GM19372 (cell line): Measurements from ENCODE around the gene ST3GAL5.

Experiments used
- ATAC-seq: cut with Tn5 transposase; IDR thresholded peaks from one replicate; pipeline ENCODE4 v1.9.1; 2021; ENCODE audit warnings: mild to moderate bottlenecking, low read depth, moderate library complexity; ENCODE audit not compliant: unreplicated experiment

ST3GAL5 gene

DNA sequence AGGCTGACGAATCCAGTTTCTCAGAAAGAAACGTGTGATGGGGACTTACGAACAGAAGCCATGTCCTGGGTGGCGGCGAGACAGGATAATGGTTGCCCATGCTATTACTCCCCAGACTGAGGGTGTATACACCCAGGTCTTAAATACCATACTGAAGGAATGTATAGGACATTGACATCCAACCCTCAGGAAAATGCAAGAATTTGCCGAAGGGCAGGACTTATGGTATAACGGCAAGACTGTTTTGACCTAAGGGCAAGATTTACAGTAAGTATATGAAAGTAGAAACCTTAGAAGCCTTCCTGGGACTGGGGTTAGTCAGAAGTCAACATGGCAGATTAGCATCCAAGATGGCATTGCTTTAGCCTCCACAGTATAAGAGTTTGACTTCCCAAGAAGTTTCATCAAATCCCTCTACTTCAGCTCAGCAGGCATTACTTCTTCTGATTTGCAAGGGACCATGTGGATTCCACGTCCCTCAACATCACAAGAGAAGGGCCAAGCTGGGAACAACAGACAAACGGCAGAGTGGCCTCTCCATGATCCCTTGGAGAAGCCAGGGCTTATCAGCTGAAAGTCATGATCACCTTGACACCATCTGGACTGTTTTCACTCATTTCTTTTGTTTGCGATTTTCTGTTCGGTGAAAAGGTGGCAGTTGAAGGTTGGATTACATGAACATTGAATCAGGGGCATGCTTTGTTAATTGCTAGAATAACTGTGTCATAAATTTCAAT, 21.1 kb downstream of the ST3GAL5 start:
- no peak for ATAC-seq

DNA sequence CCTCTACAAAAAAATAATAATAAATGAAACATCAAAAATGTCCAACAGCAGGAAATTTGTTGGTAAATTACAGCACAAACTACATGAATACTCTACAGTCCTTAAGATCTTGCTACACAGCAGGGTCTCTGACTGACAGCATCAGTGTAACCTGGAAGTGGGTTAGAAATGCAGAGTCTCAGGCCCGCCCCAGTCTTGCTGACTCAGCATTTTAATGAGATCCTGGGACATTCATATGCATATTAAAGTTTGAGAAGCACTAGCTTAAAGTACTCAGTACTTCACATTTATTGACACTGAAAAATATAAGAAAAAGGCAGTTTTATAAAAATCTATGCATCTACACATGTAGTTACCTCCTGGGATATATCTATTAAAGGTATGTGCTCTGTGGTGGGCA, 21.7 kb downstream of the ST3GAL5 start:
- no peak for ATAC-seq

DNA sequence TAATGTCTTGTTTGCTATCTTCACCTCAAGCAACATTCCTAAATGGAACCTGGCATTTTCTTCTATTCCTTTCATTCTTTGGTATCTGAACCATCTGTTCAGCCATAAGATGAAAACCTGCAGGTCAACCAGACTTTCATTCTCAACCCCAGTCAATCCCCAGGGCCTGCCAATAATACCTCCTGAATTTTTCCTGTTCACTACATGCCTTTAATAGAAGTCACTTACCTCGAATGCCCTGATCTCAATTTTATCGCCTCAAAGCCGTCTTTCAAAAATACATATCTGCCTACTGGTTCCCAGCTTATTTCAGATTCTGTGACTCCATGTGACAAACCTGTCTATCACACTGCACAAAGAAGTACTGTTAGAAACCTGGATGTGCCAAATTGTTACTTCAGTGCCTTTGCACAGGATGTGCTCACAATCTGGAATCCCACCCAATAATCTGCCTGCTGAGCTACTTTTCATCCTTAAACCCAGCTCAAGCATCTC, 22.6 kb downstream of the ST3GAL5 start:
- ATAC-seq: no peak

DNA sequence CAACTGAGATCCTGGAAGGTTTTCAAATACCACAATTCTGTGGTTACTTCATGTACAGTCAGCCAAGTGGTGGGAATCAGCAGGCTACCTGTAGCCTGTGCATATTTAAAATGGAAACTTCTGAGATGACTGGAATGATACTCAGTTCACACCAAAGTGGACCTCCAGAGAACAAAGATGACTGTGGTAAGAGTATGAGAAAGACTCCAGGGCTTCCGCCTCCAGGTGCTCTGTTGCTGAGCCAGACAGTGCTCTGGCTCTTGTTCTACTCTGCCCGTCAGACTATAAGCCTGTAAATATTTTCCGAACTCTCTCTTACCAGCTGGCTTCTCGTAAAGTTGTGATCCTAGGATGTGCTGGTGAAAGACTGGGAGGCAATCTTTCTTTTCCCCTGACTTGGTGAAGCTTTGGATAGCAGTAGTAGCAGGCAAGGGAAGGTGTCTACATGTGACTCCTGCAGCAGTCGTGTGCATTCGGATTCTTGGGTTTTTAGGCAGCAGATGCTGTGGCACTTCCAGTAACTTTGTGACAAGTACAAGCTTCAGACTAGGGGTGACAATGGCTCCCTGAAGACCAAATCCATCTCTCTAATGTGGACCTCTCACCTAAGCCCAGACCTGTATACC, 23.1 kb downstream of the ST3GAL5 start:
- peak; percentile 66 for ATAC-seq

DNA sequence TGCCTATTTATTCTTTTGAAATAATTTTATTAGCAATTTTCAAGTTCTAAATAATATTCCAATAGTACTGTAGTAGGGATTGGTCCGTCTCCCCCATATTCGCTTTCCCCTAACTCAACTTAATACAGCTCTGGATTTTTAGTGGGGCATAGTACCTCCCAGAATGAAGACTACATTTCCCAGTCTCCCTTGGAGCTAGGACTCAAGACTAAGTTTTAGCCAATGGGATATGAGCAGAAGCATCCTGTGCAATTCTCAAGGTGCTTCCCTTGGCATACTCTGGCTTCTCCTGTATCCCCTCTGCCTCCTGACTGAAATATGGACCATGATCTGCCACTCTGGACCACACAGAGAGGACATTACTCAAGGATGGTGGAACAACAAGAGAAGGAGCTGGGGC, 24.1 kb downstream of the ST3GAL5 start:
- ATAC-seq: no peak

DNA sequence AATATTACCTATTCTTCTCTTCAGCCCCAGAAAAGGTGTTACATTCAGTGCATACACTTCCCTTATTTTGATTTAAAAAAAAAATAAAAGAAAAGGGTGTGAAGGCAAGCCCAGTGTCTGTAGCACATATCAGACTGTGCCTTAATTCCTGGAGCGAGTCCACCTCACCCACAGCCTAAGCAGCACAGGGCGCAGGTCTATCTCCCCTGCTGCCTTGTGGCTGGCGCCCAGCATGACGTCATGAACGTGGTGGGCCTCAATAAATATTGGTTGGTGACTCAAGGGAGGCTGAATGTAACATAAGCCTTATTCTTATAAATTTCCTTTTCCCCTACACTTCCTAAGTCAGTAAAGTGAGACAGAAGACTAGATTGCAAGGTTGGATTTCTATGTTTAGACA, 26.4 kb downstream of the ST3GAL5 start:
- no peak for ATAC-seq

DNA sequence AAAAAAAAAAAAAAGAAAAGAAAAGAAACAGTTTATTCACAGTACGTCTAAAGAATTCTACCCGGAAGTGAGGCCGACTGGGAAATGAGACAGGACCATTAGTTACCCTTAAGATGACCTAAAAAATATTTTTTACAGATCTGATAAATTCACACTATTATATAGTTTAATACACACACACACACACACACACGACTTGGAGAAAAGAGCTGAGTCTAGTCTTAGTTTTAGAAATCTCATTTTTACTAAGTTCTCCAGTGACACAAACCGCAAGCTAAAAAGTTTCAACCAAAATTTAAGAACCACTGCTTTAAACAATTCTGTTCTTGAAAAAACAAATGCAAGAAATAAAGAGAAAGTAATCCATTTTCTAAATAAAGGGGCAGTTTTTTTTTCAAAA, 27.1 kb downstream of the ST3GAL5 start:
- ATAC-seq: no peak

DNA sequence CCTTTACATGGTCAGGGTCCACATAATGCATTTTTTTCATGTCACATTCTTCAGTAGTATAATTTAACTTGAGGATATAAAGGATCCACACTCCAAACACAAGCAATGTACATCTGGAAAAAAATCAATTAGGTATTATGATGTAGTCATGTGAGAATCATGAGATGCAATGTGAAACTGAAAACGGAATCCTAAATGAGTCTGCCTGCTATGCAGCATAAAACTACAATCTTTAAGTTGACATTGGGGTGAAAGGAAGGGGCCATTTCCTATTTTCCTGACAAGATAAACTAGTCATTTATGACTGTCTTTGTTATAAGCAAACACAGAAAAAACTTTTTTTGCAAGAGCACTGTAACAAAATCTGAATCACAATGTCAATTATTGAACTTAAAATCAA, 27.6 kb downstream of the ST3GAL5 start:
- no peak for ATAC-seq

DNA sequence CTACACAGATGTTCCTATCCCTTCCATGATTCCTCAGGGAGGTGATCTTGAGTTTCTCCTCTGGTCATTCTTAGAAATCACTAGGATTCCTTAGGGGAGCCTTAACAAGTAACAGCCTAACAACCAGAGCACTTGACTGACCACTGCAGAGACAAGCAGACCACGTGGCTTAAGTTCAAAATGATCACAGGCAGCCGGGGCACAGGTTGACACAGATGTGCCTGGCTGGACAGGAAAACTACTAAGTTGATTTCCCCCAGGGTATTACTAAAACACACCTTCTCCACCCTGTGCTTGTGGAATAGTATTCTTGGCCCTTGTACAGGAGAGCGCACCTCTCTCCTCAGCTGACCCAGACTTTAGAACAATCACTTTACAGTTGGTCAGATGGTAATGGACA, 29.9 kb downstream of the ST3GAL5 start:
- ATAC-seq: no peak

DNA sequence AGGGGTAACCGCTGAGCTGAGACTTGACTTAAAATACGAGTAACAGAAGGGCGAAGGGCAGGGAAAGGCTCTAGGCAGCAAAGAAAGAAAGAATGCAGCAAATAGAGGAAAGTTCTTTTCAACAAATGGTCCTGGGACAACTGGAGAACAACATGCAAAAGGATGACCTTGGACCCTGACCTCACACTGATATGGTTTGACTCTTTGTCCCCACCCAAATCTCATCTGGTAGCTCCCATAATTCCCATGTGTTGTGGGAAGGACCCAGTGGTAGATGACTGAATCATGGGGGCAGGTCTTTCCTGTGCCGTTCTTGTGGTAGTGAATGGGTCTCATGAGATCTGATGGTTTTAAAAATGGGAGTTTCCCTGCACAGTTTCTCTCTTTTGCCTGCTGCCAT, 33.9 kb downstream of the ST3GAL5 start:
- ATAC-seq: no peak

DNA sequence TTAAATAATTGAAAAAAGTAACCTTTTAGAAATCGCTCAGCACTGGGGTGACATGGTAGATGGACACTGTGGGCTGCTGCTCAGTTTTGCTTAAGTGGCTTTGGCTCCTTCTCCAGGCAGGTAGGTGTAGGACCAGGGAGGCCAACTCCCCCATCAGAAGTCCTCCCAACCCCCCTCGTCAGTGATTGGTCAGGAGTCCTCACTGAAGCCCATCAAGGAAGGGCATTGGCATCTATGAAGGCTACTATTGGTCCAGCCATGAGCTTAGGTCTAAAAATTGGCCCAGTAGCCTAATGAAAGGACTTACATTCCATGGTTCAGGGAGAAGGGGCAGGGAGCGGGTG, 34.7 kb downstream of the ST3GAL5 start:
- ATAC-seq: no peak

DNA sequence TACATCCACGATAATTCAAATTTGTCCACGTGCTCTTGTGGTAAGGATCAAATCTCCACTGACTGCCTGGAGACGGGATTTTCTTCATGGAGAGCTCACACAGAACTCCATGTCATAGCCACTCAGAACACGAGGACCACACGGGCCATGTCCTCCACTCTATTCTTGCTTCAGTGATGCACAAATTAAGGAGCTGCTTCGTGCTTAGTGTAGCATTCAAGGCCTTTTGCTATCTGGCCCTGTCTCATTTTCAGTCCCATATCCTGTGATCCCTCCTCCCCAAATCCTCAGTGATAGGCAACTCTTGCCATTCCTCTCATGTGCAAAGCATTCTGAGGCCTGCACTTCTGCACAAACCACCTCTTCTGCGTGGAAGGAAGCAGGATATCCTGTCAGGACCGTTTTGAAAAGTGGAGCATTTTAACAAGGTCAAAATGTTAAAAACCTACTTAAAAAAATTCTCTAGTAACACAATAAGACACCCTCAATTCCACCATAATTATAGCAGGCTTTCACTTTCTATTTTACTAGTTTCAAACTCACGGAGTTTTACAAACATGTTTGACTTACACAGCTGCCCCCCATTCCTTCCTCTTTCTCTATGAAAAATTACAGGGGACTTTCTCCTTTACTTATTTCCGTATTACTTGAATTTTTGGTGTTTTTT, 35.2 kb downstream of the ST3GAL5 start:
- no peak for ATAC-seq

DNA sequence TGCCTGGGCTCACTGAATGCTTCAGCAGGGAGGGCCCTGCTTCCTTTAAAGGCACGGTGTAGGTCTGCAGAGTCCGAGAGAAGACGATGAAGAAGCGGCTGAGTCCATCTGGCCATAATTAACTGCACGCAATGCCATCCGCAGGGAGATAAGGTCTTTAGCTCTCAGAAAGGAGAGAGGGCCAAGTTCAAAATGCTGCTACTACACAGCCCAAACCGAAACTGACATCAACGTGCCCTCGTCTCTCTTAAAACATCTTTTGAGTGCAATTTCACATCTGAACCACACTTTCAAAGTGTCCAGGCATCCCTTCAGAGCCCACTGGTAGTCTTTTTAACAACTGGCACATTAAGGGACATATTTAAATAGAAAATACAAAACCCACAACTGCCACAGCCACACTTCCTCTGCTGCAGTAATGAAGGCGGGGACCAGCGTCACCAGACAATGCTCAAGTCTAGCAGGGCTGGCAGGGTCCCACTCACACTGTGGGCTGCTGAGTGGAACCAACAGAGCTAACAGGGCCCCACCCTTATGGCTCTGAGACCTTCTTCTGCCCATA, 35.8 kb downstream of the ST3GAL5 start:
- ATAC-seq: peak; percentile 56

DNA sequence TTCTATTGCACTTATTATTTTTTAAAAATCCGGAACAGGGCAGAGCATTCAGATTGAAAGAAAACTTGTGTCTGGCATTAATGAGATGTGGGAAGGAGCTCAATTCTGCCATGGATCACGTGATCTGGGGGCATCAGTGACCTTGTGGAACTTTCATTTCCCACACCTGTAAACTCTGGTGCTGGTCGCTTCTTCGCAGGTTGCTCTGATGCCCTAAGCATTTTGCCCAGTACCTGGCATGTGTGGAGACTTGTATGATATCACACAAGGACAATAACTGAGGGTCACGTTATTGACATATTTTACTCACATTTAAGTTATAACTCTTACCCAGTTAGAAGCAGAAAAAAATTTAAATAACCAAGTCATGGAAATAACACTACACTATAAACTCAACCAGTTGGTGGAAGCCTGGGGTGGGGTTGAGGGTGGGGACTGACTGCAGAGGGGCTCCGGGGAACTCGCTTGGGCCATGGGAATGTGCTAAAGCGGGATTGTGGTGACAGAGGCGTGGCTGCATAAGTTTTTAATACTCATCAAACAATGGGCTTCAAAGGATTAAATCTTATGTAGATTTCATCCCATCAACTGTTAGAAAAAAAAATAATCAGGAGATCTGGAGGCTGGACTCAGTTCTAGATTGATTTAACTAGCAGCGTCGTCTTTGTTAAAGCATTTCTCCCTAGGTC, 36.5 kb downstream of the ST3GAL5 start:
- ATAC-seq: no peak

DNA sequence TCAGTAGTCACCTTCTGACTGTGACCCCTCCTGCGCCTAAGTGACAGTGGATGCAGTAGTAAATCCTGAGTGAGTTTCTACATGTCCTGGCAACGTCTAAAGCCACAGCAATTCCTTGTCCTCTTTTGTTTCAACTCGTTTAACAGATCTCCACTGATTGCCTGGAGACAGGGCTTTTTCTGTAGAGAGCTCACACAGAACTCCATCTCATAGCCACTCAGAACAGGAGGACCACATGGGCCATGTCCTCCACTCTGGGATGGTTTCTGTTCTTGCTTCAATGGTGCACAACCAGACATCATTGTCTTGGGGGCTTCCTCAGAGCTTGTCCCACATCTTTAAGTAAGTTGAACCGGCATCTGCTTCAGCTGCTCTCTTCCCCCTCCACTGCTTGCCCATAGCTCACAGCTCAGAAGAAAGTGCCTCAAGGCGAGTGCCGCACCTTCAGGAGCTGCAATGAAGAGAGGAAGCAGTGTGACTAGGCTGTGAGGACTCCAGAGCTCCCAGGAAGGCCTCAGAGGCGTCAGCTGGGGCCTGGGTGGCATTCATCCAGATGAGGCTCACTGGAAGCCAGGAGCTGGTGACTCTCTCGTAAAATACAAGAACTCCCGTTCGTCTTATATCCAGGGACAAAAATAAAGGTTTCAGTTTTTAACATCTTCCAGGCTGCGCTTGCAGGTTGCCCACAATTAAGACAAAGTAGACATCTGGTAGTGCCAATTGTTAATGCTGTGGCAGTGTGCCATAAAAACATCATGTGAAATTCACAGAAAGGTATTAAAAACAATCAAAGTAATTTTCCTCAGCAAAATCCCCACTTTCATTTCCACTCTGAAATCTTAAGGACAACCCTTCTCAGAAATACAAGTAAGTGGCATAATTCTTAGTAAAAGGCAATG, 37.3 kb downstream of the ST3GAL5 start:
- ATAC-seq: no peak

DNA sequence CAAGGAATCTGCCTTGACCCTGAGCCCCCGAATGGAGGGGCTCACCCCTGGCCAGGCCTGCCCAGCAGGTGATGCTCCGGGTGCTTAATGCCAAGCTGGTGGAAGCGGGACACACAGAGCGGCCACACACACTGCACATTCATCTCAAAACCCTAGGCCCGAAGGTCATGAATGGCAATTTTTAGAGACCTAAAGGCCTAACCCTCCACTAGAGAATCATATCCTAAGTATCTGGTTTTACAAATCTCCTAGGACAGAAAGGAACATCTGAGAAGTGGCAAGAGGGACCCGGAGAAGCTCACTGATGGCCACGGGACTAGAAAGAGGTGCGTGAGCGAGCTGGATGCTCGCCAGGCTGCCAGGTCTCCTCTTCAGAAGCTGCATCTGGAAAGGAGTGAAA, 38.3 kb downstream of the ST3GAL5 start:
- ATAC-seq: no peak

DNA sequence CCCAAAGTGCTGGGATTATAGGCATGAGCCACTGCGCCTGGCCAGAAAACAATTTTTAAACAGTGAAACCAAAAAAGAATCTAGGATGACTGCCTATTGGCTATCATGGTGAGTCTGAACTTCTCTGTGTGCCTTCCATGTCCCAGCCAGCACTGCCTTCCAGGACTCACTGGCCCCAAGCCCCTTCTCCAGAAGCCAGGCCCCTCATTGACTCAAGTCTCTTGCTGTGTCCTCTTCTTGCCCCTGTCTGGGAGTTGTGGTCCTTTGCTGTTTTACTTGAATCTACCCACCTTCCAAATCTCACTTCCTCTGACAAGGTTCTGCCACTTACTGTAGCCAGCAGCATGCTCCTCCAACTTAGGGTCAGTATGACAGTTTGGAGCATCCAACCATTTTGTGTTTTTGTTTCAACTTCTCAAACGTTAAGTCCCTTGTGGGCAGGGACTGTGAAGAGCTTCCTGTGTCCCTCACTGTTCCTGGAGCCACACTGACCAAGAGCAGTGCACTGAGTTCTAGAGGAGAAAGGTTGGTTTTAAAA, 41.7 kb downstream of the ST3GAL5 start:
- ATAC-seq: no peak

DNA sequence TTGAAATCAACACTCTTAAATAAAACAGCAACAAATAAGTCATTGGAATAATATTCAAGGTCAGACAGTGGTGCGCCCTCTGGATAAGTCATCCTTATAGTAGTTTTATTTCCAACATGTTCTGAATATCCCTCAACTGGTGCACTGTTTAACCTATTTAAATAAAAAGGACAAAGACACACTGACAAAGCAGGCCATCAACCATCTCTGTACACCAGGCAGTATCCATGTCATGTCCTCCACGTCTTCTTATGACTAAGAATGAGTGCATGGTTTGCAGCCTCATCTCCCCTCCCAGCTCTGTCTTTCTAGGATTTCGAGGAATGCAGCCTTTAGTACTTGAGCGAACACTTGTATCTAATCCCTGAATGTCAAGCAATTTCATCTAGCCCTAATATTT, 42.4 kb downstream of the ST3GAL5 start:
- no peak for ATAC-seq

DNA sequence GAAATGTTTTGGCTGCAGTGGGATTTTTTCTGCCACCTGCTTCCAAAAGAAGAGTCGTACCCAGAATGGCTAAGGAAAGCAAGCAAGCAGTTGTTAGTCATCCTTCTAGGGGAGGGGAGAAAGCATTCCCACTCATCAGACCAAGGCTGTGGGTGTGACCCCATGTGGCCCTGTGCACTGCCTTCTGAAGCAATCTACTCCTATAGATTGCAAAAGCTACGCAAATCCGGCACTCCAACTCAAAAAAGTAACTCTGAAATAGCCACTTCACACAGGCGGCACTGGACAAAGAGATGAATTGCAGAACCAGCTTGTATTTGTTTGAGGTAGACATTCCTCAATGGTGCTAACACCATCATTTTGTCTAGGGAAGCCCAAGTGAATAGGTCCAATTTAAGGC, 44.3 kb downstream of the ST3GAL5 start:
- ATAC-seq: no peak

DNA sequence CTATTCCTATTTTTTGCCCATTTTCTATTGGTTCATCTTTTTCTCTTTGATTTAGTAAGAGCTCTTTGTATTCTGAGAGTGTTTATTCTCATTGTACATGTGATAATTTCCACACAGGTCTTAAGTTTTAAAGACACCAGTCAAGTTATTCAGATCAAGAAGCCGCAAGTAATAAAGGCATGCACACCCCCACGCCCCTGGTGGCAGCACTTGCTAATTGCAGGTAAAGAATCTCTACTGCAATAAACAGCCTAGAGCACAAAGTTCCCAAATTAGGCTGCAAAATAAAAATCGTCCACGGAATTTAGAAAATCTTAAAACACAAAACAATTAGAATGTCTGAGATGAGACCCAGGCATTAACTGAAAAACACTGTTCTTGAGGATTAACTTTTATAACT, 45.2 kb downstream of the ST3GAL5 start:
- no peak for ATAC-seq
